ENCODE measurements around the gene CPT1B. TPM values are rescaled to one million over a fixed set of nuclear protein-coding genes. Genes with fewer than 3 reads are reported as not detected.
"Not testable (repeated sequence)": the region's sequence is repeated elsewhere in the genome, so short reads cannot be mapped to it uniquely, and the experiment has no call there.

Gene CPT1B
- total and polyA plus RNA-seq, 2 donors (not counting 1 experiment from before 2014, with no cell fraction given) = 0.82 to 4.8 TPM

DNA sequence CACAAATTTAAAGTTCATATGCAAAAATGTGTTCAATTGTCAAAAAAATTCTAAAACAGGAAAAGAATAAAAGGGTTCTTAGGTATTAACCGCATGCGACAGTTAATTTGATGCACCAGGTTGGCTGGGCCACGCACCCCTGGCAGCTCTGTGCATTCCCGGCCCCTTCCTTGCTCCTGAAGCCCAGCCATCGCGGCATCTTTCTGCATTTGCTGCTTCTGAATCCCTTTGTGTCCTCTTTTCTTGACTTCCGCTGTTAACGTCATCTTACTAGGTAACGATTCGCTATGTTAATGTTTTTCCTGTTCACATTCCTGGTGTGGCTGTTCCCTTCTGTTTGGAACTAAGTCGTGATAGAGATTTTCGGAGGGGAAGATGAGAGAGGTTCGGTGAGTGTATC, 40.5 kb downstream of the CPT1B start:
- no peak overlapping the region for H3K27ac ChIP-seq (ENCODE audit: insufficient read depth, low read length)
- peaks cover 6% of the 10 kb centered on the region for H3K4me1 ChIP-seq (ENCODE audit: control insufficient read depth, extremely low read depth, insufficient read depth, low read length)
- no peak overlapping the region for H3K4me3 ChIP-seq (replicated peaks in 1 of 4; ENCODE audit: control extremely low read depth in 1 of 4, insufficient read depth in 1 of 4, low read depth in 3 of 4, low read length in 4 of 4)
- H3K9ac ChIP-seq (ENCODE audit: insufficient read depth, low read length) = no peak overlapping the region
- no peaks in the 10 kb centered on the region for H3K36me3 ChIP-seq (ENCODE audit: control insufficient read depth, insufficient read depth, low read length)
- no peak for DNase-seq (ENCODE audit: low read depth in 2 of 2)
- TF ChIP-seq, protein P1, sequence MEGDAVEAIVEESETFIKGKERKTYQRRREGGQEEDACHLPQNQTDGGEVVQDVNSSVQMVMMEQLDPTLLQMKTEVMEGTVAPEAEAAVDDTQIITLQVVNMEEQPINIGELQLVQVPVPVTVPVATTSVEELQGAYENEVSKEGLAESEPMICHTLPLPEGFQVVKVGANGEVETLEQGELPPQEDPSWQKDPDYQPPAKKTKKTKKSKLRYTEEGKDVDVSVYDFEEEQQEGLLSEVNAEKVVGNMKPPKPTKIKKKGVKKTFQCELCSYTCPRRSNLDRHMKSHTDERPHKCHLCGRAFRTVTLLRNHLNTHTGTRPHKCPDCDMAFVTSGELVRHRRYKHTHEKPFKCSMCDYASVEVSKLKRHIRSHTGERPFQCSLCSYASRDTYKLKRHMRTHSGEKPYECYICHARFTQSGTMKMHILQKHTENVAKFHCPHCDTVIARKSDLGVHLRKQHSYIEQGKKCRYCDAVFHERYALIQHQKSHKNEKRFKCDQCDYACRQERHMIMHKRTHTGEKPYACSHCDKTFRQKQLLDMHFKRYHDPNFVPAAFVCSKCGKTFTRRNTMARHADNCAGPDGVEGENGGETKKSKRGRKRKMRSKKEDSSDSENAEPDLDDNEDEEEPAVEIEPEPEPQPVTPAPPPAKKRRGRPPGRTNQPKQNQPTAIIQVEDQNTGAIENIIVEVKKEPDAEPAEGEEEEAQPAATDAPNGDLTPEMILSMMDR (conservative IDR thresholded peaks at IDR 0.05 in 1 of 2, IDR thresholded peaks at IDR 0.05 in 1 of 2; ENCODE audit: low read depth in 1 of 2, low read length in 2 of 2) = no peak
- TF ChIP-seq EZH2 (IDR thresholded peaks at IDR 0.05; ENCODE audit: low read length, missing control alignments) = no peak
- no peak overlapping the region for H3K4me2 ChIP-seq (ENCODE audit: extremely low read depth, insufficient read depth, low read length)
- H2AFZ ChIP-seq (ENCODE audit: low read length) = no peak overlapping the region
- no peaks in the 10 kb centered on the region for H4K20me1 ChIP-seq (ENCODE audit: control insufficient read depth, extremely low read depth, insufficient read depth, low read length)
- H3K79me2 ChIP-seq (ENCODE audit: control insufficient read depth, insufficient read depth, low read length) = no peaks in the 10 kb centered on the region
- H3K27me3 ChIP-seq (ENCODE audit: control insufficient read depth, insufficient read depth, low read length) = no peaks in the 10 kb centered on the region
- no peaks in the 10 kb centered on the region for H3K9me3 ChIP-seq (ENCODE audit: control insufficient read depth, insufficient read depth, low read depth, low read length)

DNA sequence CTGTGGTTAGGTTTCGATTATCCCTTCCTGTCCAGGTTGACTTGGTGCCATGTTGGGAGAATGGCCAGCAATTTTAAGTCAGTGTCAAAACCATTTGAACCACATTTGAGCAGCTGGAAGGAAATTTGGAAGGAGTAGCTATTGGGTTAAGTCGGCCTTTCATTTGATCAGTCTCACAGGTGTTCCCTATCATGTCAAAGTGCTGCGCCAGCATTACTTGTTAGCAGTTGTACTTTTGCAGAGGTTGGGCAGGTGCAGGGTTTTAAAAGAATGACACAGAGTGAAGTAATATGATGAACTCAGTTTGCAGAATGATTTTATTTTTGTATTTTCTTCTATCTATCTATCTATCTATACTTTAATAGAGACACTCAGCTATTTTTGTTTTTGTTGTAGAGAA, 42.0 kb downstream of the CPT1B start:
- no peaks in the 10 kb centered on the region for H4K20me1 ChIP-seq (ENCODE audit: control insufficient read depth, extremely low read depth, insufficient read depth, low read length)
- H3K27ac ChIP-seq (ENCODE audit: insufficient read depth, low read length) = no peak overlapping the region

DNA sequence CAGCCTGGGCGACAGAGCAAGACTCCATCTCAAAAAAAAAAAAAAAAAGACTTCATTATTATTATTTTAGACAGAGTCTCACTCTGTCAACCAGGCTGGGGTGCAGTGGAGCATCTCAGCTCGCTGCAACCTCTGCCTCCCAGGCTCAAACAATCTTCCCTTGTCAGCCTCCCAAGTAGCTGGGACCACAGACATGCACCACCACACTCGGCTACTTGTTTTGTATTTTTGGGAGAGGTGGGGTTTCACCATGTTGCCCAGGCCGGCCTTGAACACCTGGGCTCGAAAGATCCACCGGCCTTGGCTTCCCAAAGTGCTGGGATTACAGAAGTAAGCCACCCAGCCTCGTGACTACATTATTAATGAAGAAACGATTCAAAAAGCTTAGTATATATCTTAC, 43.1 kb downstream of the CPT1B start:
- no peak overlapping the region for H2AFZ ChIP-seq (ENCODE audit: low read length)
- no peak overlapping the region for H3K4me3 ChIP-seq (replicated peaks in 1 of 4; ENCODE audit: control extremely low read depth in 1 of 4, insufficient read depth in 1 of 4, low read depth in 3 of 4, low read length in 4 of 4)
- no peaks in the 10 kb centered on the region for H3K9me3 ChIP-seq (ENCODE audit: control insufficient read depth, insufficient read depth, low read depth, low read length)
- H3K27ac ChIP-seq (ENCODE audit: insufficient read depth, low read length) = no peak overlapping the region
- DNase-seq (ENCODE audit: low read depth in 2 of 2) = no peak
- no peaks in the 10 kb centered on the region for H4K20me1 ChIP-seq (ENCODE audit: control insufficient read depth, extremely low read depth, insufficient read depth, low read length)
- H3K27me3 ChIP-seq (ENCODE audit: control insufficient read depth, insufficient read depth, low read length) = peaks cover 10% of the 10 kb centered on the region
- H3K79me2 ChIP-seq (ENCODE audit: control insufficient read depth, insufficient read depth, low read length) = no peaks in the 10 kb centered on the region
- no peak overlapping the region for H3K9ac ChIP-seq (ENCODE audit: insufficient read depth, low read length)
- TF ChIP-seq EZH2 (IDR thresholded peaks at IDR 0.05; ENCODE audit: low read length, missing control alignments) = no peak
- TF ChIP-seq, protein P1 (conservative IDR thresholded peaks at IDR 0.05 in 1 of 2, IDR thresholded peaks at IDR 0.05 in 1 of 2; ENCODE audit: low read depth in 1 of 2, low read length in 2 of 2) = no peak
- H3K4me1 ChIP-seq (ENCODE audit: control insufficient read depth, extremely low read depth, insufficient read depth, low read length) = peaks cover 14% of the 10 kb centered on the region
- no peaks in the 10 kb centered on the region for H3K36me3 ChIP-seq (ENCODE audit: control insufficient read depth, insufficient read depth, low read length)
- no peak overlapping the region for H3K4me2 ChIP-seq (ENCODE audit: extremely low read depth, insufficient read depth, low read length)

More for the DNA sequence above, 42.0 kb downstream of the CPT1B start:
- no peak for DNase-seq (ENCODE audit: low read depth in 2 of 2)
- no peaks in the 10 kb centered on the region for H3K36me3 ChIP-seq (ENCODE audit: control insufficient read depth, insufficient read depth, low read length)
- H3K79me2 ChIP-seq (ENCODE audit: control insufficient read depth, insufficient read depth, low read length) = no peaks in the 10 kb centered on the region
- no peak overlapping the region for H3K4me2 ChIP-seq (ENCODE audit: extremely low read depth, insufficient read depth, low read length)
- H3K9ac ChIP-seq (ENCODE audit: insufficient read depth, low read length) = no peak overlapping the region
- H3K4me1 ChIP-seq (ENCODE audit: control insufficient read depth, extremely low read depth, insufficient read depth, low read length) = peaks cover 6% of the 10 kb centered on the region
- no peaks in the 10 kb centered on the region for H3K9me3 ChIP-seq (ENCODE audit: control insufficient read depth, insufficient read depth, low read depth, low read length)
- TF ChIP-seq, protein P1 (conservative IDR thresholded peaks at IDR 0.05 in 1 of 2, IDR thresholded peaks at IDR 0.05 in 1 of 2; ENCODE audit: low read depth in 1 of 2, low read length in 2 of 2) = no peak
- TF ChIP-seq EZH2 (IDR thresholded peaks at IDR 0.05; ENCODE audit: low read length, missing control alignments) = no peak
- no peak overlapping the region for H2AFZ ChIP-seq (ENCODE audit: low read length)
- H3K27me3 ChIP-seq (ENCODE audit: control insufficient read depth, insufficient read depth, low read length) = peaks cover 2% of the 10 kb centered on the region
- no peak overlapping the region for H3K4me3 ChIP-seq (replicated peaks in 1 of 4; ENCODE audit: control extremely low read depth in 1 of 4, insufficient read depth in 1 of 4, low read depth in 3 of 4, low read length in 4 of 4)

DNA sequence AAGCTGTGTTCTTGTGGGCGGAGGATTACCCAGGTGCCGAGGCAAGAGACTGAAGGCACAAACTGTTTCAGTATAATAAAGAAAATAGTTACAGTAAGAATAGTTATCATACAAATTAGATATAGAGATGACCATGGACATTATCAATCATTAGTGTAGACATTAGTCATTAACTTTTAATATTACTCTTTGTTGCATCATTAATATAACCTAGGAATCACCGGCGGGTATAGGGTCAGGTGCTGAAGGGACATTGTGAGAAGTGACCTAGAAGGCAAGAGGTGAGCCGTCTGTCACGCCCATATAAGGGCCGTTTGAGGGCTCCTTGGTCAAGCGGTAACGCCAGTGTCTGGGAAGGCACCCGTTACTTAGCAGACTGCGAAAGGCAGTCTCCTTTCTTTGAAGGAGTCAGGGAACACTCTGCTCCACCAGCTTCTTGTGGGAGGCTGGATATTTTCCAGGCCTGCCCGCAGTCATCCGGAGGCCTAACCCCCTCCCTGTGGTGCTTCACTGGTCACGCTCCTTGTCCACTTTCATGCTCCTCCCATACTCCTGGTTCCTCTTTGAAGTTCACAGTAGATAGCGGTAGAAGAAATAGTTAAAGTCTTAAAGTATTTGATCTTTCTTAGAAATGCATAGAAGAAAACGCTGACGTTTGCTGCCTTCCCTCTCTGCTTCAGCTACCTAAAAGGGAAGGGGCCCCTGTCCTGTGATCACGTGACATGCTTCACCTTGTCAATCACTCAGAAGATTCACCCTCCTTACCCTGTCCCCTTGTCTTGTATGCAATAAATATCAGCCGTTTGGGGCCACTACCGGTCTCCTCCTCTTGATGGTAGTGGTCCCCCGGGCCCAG, 44.1 kb downstream of the CPT1B start:
- peaks cover 11% of the 10 kb centered on the region for H3K4me1 ChIP-seq (ENCODE audit: control insufficient read depth, extremely low read depth, insufficient read depth, low read length)
- peaks cover 11% of the 10 kb centered on the region for H3K27me3 ChIP-seq (ENCODE audit: control insufficient read depth, insufficient read depth, low read length)
- not testable (repeated sequence) for H4K20me1 ChIP-seq (ENCODE audit: control insufficient read depth, extremely low read depth, insufficient read depth, low read length); H3K9me3 ChIP-seq (ENCODE audit: control insufficient read depth, insufficient read depth, low read depth, low read length); H3K79me2 ChIP-seq (ENCODE audit: control insufficient read depth, insufficient read depth, low read length); H2AFZ ChIP-seq (ENCODE audit: low read length); H3K9ac ChIP-seq (ENCODE audit: insufficient read depth, low read length); H3K4me2 ChIP-seq (ENCODE audit: extremely low read depth, insufficient read depth, low read length); H3K4me3 ChIP-seq (replicated peaks in 1 of 4; ENCODE audit: control extremely low read depth in 1 of 4, insufficient read depth in 1 of 4, low read depth in 3 of 4, low read length in 4 of 4); H3K36me3 ChIP-seq (ENCODE audit: control insufficient read depth, insufficient read depth, low read length); H3K27ac ChIP-seq (ENCODE audit: insufficient read depth, low read length)
- peak; percentile 59 to 67 for DNase-seq (ENCODE audit: low read depth in 2 of 2)
